SK-N-SH treated with all-trans-retinoic acid at 6 μM for 48 hours (cell line): ENCODE measurements around the gene MAFB.

ENCODE experiments used
- ATAC-seq: fragments of 200-7000 bp; cut with Tn5 transposase; 3 replicates; pipeline ENCODE4 v1.9.1; 2020; ENCODE audit warnings: mild to moderate bottlenecking, moderate library complexity
- ARNTL ChIP-seq: fragments of 450-650 bp; formaldehyde crosslinking; IDR thresholded peaks from 2 replicates; pipeline ENCODE4 v1.5.0; 2020; ENCODE audit warnings: low read depth, mild to moderate bottlenecking, moderate library complexity, borderline replicate concordance
- CSDC2 ChIP-seq: fragments of 250-450 bp; sonication (Bioruptor Pico); IDR thresholded peaks from 2 replicates; pipeline ENCODE4 v1.5.0; 2020; ENCODE audit warnings: mild to moderate bottlenecking, moderate library complexity
- CSRNP3 ChIP-seq: fragments of 250-450 bp; sonication (Bioruptor Pico); IDR thresholded peaks from 2 replicates; pipeline ENCODE4 v1.5.1; 2021; ENCODE audit warnings: mild to moderate bottlenecking, moderate library complexity
- ESRRG ChIP-seq: fragments of 250-450 bp; sonication (Bioruptor Pico); IDR thresholded peaks from 2 replicates; pipeline ENCODE4 v1.6.1; 2021; ENCODE audit warnings: mild to moderate bottlenecking
- GLIS3 ChIP-seq: fragments of 250-450 bp; sonication (Bioruptor Pico); IDR thresholded peaks from 2 replicates; pipeline ENCODE4 v1.5.0; 2020; ENCODE audit warnings: mild to moderate bottlenecking, moderate library complexity
- ISL1 ChIP-seq: fragments of 250-450 bp; sonication (Bioruptor Pico); IDR thresholded peaks from 2 replicates; pipeline ENCODE4 v2.1.2; 2022; ENCODE audit warnings: mild to moderate bottlenecking, moderate library complexity
- OSR1 ChIP-seq: fragments of 250-450 bp; sonication (Bioruptor Pico); IDR thresholded peaks from 2 replicates; pipeline ENCODE4 v1.8.0; 2022; ENCODE audit warnings: moderate library complexity, mild to moderate bottlenecking, inconsistent platforms
- PPARA ChIP-seq: fragments of 250-450 bp; sonication (Bioruptor Pico); IDR thresholded peaks from 2 replicates; pipeline ENCODE4 v1.5.0; 2020; ENCODE audit warnings: mild to moderate bottlenecking, borderline replicate concordance
- RARB ChIP-seq: fragments of 250-450 bp; sonication (Bioruptor Pico); IDR thresholded peaks from 2 replicates; pipeline ENCODE4 v1.8.0; 2021; ENCODE audit warnings: mild to moderate bottlenecking, moderate library complexity
- TCF4 ChIP-seq: fragments of 250-450 bp; sonication (Bioruptor Pico); IDR thresholded peaks from 2 replicates; pipeline ENCODE4 v1.8.0; 2021; ENCODE audit warnings: mild to moderate bottlenecking, moderate library complexity, borderline replicate concordance
- TOX ChIP-seq: fragments of 250-450 bp; sonication (Bioruptor Pico); IDR thresholded peaks from 2 replicates; pipeline ENCODE4 v1.8.0; 2021; ENCODE audit warnings: mild to moderate bottlenecking, moderate library complexity, borderline replicate concordance
- ZC3H10 ChIP-seq: fragments of 250-450 bp; sonication (Bioruptor Pico); IDR thresholded peaks from 2 replicates; pipeline ENCODE4 v1.5.1; 2021; ENCODE audit warnings: mild to moderate bottlenecking, moderate library complexity
- ZFP3 ChIP-seq: fragments of 250-450 bp; sonication (Bioruptor Pico); IDR thresholded peaks from 2 replicates; pipeline ENCODE4 v1.5.0; 2020; ENCODE audit warnings: mild to moderate bottlenecking, moderate library complexity
- ZFP30 ChIP-seq: fragments of 450-650 bp; formaldehyde crosslinking; IDR thresholded peaks from 2 replicates; pipeline ENCODE4 v1.5.0; 2022; ENCODE audit warnings: mild to moderate bottlenecking, moderate library complexity
- ZNF565 ChIP-seq: fragments of 450-650 bp; formaldehyde crosslinking; conservative IDR thresholded peaks from 2 replicates; pipeline ENCODE4 v1.5.0; 2020; ENCODE audit warnings: low read depth, mild to moderate bottlenecking, moderate library complexity
- ZNF70 ChIP-seq: fragments of 450-650 bp; formaldehyde crosslinking; IDR thresholded peaks from 2 replicates; pipeline ENCODE4 v1.5.0; 2020; ENCODE audit warnings: mild to moderate bottlenecking, moderate library complexity
- ZNF8 ChIP-seq: fragments of 450-650 bp; formaldehyde crosslinking; IDR thresholded peaks from 2 replicates; pipeline ENCODE4 v1.5.0; 2020; ENCODE audit warnings: mild to moderate bottlenecking, moderate library complexity
- TF ChIP-seq, protein P1 (sequence below): fragments of 250-450 bp; sonication (Bioruptor Pico); IDR thresholded peaks from 2 replicates; pipeline ENCODE4 v1.5.0; 2020; ENCODE audit warnings: mild to moderate bottlenecking, moderate library complexity
- TF ChIP-seq, protein P2 (sequence below): fragments of 250-450 bp; sonication (Bioruptor Pico); IDR thresholded peaks from 2 replicates; pipeline ENCODE4 v1.8.0; 2020; ENCODE audit warnings: mild to moderate bottlenecking, moderate library complexity, borderline replicate concordance
- TF ChIP-seq, protein P3 (sequence below): fragments of 250-450 bp; sonication (Bioruptor Pico); IDR thresholded peaks from 2 replicates; pipeline ENCODE4 v1.8.0; 2021; ENCODE audit warnings: low read depth, mild to moderate bottlenecking, moderate library complexity, borderline replicate concordance

Gene MAFB

GRCh38 chr20:40667503-40667902, 21.5 kb downstream of the MAFB start:
- TF ChIP-seq CSRNP3 (CRISPR knock-in tag) (no peak), ZFP30 (no peak), GLIS3 (CRISPR knock-in tag) (no peak), ISL1 (CRISPR knock-in tag) (no peak), ARNTL (CRISPR knock-in tag) (no peak), ESRRG (CRISPR knock-in tag) (no peak), CSDC2 (CRISPR knock-in tag) (no peak), TCF4 (CRISPR knock-in tag) (no peak), PPARA (CRISPR knock-in tag) (no peak), ZNF565 (no peak), ZNF70 (no peak), ZFP3 (CRISPR knock-in tag) (no peak), RARB (CRISPR knock-in tag) (no peak), OSR1 (CRISPR knock-in tag) (no peak), TOX (CRISPR knock-in tag) (no peak), ZNF8 (CRISPR knock-in tag) (no peak)
- TF ChIP-seq, protein P1, sequence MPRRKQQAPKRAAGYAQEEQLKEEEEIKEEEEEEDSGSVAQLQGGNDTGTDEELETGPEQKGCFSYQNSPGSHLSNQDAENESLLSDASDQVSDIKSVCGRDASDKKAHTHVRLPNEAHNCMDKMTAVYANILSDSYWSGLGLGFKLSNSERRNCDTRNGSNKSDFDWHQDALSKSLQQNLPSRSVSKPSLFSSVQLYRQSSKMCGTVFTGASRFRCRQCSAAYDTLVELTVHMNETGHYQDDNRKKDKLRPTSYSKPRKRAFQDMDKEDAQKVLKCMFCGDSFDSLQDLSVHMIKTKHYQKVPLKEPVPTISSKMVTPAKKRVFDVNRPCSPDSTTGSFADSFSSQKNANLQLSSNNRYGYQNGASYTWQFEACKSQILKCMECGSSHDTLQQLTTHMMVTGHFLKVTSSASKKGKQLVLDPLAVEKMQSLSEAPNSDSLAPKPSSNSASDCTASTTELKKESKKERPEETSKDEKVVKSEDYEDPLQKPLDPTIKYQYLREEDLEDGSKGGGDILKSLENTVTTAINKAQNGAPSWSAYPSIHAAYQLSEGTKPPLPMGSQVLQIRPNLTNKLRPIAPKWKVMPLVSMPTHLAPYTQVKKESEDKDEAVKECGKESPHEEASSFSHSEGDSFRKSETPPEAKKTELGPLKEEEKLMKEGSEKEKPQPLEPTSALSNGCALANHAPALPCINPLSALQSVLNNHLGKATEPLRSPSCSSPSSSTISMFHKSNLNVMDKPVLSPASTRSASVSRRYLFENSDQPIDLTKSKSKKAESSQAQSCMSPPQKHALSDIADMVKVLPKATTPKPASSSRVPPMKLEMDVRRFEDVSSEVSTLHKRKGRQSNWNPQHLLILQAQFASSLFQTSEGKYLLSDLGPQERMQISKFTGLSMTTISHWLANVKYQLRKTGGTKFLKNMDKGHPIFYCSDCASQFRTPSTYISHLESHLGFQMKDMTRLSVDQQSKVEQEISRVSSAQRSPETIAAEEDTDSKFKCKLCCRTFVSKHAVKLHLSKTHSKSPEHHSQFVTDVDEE (CRISPR knock-in tag) = no peak
- TF ChIP-seq, protein P2, sequence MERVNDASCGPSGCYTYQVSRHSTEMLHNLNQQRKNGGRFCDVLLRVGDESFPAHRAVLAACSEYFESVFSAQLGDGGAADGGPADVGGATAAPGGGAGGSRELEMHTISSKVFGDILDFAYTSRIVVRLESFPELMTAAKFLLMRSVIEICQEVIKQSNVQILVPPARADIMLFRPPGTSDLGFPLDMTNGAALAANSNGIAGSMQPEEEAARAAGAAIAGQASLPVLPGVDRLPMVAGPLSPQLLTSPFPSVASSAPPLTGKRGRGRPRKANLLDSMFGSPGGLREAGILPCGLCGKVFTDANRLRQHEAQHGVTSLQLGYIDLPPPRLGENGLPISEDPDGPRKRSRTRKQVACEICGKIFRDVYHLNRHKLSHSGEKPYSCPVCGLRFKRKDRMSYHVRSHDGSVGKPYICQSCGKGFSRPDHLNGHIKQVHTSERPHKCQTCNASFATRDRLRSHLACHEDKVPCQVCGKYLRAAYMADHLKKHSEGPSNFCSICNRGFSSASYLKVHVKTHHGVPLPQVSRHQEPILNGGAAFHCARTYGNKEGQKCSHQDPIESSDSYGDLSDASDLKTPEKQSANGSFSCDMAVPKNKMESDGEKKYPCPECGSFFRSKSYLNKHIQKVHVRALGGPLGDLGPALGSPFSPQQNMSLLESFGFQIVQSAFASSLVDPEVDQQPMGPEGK = no peak
- TF ChIP-seq, protein P3, sequence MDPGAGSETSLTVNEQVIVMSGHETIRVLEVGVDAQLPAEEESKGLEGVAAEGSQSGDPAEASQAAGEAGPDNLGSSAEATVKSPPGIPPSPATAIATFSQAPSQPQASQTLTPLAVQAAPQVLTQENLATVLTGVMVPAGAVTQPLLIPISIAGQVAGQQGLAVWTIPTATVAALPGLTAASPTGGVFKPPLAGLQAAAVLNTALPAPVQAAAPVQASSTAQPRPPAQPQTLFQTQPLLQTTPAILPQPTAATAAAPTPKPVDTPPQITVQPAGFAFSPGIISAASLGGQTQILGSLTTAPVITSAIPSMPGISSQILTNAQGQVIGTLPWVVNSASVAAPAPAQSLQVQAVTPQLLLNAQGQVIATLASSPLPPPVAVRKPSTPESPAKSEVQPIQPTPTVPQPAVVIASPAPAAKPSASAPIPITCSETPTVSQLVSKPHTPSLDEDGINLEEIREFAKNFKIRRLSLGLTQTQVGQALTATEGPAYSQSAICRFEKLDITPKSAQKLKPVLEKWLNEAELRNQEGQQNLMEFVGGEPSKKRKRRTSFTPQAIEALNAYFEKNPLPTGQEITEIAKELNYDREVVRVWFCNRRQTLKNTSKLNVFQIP (CRISPR knock-in tag) = no peak
- ATAC-seq = no peak

DNA sequence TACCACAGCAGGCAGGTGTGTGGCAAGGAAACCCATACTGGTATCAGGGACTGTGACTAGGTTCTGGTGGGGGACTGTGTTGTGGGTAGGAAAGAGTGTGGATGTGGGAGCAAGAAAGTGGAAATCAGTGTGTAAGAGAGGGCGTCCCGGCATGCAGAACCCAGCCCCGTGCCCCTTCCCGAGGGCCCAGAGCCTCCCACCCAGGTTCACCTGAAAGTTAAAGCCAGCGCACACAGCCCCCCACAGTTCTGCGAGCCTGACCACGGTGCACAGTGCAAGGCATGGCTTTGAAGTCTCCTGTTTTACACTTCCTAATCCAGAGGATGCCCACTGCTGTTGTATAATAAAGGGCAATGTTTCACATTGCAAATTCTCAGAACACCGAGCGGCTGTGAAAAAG, 22.7 kb downstream of the MAFB start:
- TF ChIP-seq ZFP3 (CRISPR knock-in tag) = no peak
- TF ChIP-seq, protein P1 (CRISPR knock-in tag) = no peak
- ATAC-seq = no peak

DNA sequence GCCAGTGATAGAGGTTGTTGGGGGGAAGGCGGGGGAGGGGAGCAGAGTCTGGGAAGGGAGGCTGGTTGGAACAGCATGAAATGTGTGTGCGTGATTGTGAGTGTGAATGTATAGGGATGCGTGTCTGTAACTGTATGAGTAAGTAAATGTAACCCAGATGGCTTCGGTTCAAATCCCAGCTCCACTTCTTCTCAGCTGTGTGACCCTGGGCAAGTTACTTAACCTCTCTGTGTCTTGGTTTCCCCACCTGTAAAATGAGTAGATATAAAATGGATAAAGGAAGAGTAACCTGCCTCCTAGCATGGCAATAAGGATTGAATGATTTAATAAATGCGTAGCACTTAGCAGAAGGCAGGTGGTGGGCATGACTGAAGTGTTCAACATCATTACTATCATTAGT, 24.1 kb downstream of the MAFB start:
- ATAC-seq = no peak
- TF ChIP-seq ZC3H10 (CRISPR knock-in tag) (no peak), RARB (CRISPR knock-in tag) (no peak), ZNF70 (no peak), ARNTL (CRISPR knock-in tag) (no peak), ISL1 (CRISPR knock-in tag) (no peak), ZNF8 (CRISPR knock-in tag) (no peak), OSR1 (CRISPR knock-in tag) (no peak)
- TF ChIP-seq, protein P1 (CRISPR knock-in tag) = no peak
- TF ChIP-seq, all 23 proteins: peak for 0
